Gastroesophageal sphincter (tissue), 4 donors: ENCODE data around the gene ANKS1B. TPM values are rescaled to one million over a fixed set of nuclear protein-coding genes. Genes with fewer than 3 reads are reported as not detected.

Source experiments
- ATAC-seq: fragments of 150-250 bp; one replicate; pipeline ENCODE4 v1.9.1; 2016; ENCODE audit warnings: mild to moderate bottlenecking, moderate library complexity
- H3K27ac ChIP-seq, 4 donors: fragments of 200-600 bp; sonication (generic) in 3 of 4; 1 replicate in 3 of 4; 2 replicates in 1 of 4; pipeline ENCODE4 v1.5.1; 2016 to 2019
- H3K27me3 ChIP-seq: fragments of 200-600 bp; sonication (generic); one replicate; pipeline ENCODE4 v1.5.1; 2019
- H3K36me3 ChIP-seq, 2 donors: fragments of 200-600 bp; sonication (generic); one replicate each; pipeline ENCODE4 v1.5.1; 2019; ENCODE audit warnings: control low read depth in 1 of 2
- H3K4me1 ChIP-seq, 3 donors: fragments of 200-600 bp; sonication (generic); 1 replicate in 2 of 3; 2 replicates in 1 of 3; pipeline ENCODE4 v1.5.1; 2016 to 2019; ENCODE audit warnings: control low read depth in 2 of 3
- H3K4me3 ChIP-seq, 2 donors: fragments of 200-600 bp; sonication (generic); one replicate each; pipeline ENCODE4 v1.5.1; 2019; ENCODE audit warnings: mild to moderate bottlenecking in 1 of 2, moderate library complexity in 1 of 2
- H3K9me3 ChIP-seq, 3 donors: fragments of 200-600 bp; sonication (generic); one replicate each; pipeline ENCODE4 v1.5.1; 2017 to 2019; ENCODE audit warnings: control low read depth in 2 of 3
- CTCF ChIP-seq, 4 experiments: fragments of 200-600 bp in 2 of 4; fragments of 450-650 bp in 2 of 4; sonication (generic) in 1 of 4; IDR thresholded peaks; one replicate each; pipeline ENCODE4 v1.5.1; 2017 to 2019; ENCODE audit warnings: antibody characterized with exemption in 4 of 4, mild to moderate bottlenecking in 2 of 4, moderate library complexity in 2 of 4
- EP300 ChIP-seq: sonication (generic); formaldehyde crosslinking; IDR thresholded peaks from one replicate; pipeline ENCODE4 v1.6.1; 2017; ENCODE audit warnings: antibody characterized with exemption, mild to moderate bottlenecking
- POLR2A ChIP-seq, 2 donors: fragments of 450-650 bp; IDR thresholded peaks; one replicate each; pipeline ENCODE4 v1.6.1; 2017; ENCODE audit warnings: antibody characterized with exemption in 2 of 2, mild to moderate bottlenecking in 2 of 2, moderate library complexity in 1 of 2
- POLR2AphosphoS5 ChIP-seq: sonication (generic); formaldehyde crosslinking; IDR thresholded peaks from one replicate; pipeline ENCODE4 v1.6.1; 2017; ENCODE audit warnings: antibody characterized with exemption
- WGBS, 2 donors: methylation state at CpG; one replicate each; pipeline ENCODE4 v1.1.5; 2018; ENCODE audit warnings: low coverage in 1 of 2; 5-methylcytosine and 5-hydroxymethylcytosine counted together
- total RNA-seq, 4 donors: library from RNA; depleted of rRNA; stranded (reverse); fragments of >200 nt; gene quantifications; one replicate each; pipeline ENCODE4 v1.1.0, GENCODE V29; 2016

ANKS1B gene
- total RNA-seq, 4 donors from 2014 or later, result 9.9 to 31.1 (median 21.4) TPM

- WGBS, 2 donors, result 81 to 89% methylated on average over 4 of the region's 4 CpGs
- H3K27me3 ChIP-seq, result no peaks in the 10 kb centered on the region
- TF ChIP-seq EP300, result no peak
- no peak for TF ChIP-seq CTCF (IDR thresholded peaks at IDR 0.05)
- TF ChIP-seq POLR2AphosphoS5, result no peak
- TF ChIP-seq POLR2A (IDR thresholded peaks at IDR 0.05), result no peak
- H3K36me3 ChIP-seq, result peaks cover 0 to 83% of the 10 kb centered on the region in 2 donors
- H3K4me1 ChIP-seq, result no peaks in the 10 kb centered on the region
- H3K4me3 ChIP-seq, result no peak overlapping the region
- H3K9me3 ChIP-seq, result no peaks in the 10 kb centered on the region
- ATAC-seq, result no peak
- H3K27ac ChIP-seq, result no peak overlapping the region
Observed at GRCh38 chr12:98714426-98714825, 1270.3 kb downstream of the ANKS1B start.

GRCh38 chr12:98709022-98709421, 1275.7 kb downstream of the ANKS1B start:
- Histone ChIP-seq H3K9me3 (no peaks in the 10 kb centered on the region), H3K27ac (no peak overlapping the region), H3K4me3 (no peak overlapping the region), H3K4me1 (no peaks in the 10 kb centered on the region), H3K27me3 (no peaks in the 10 kb centered on the region), H3K36me3 (peaks cover 0 to 67% of the 10 kb centered on the region in 2 donors)
- ATAC-seq, result no peak
- TF ChIP-seq POLR2A (IDR thresholded peaks at IDR 0.05), result no peak
- TF ChIP-seq EP300, result no peak
- WGBS, 2 donors, result 100% methylated on average over 1 of the region's 1 CpG; no CpG with 5 or more reads in 1 of the 2 donors

GRCh38 chr12:98701166-98701565, 1283.6 kb downstream of the ANKS1B start:
- Histone ChIP-seq H3K9me3 (no peaks in the 10 kb centered on the region), H3K36me3 (peaks cover 0 to 7% of the 10 kb centered on the region in 2 donors), H3K4me1 (peaks cover 0 to 26% (median 6%) of the 10 kb centered on the region in 3 donors), H3K4me3 (no peak overlapping the region), H3K27me3 (no peaks in the 10 kb centered on the region), H3K27ac (no peak overlapping the region)
- WGBS, 2 donors, result 8 to 9% methylated on average over 1 of the region's 1 CpG
- TF ChIP-seq CTCF (IDR thresholded peaks at IDR 0.05) (no peak), POLR2AphosphoS5 (no peak), POLR2A (IDR thresholded peaks at IDR 0.05) (no peak), EP300 (no peak)
- ATAC-seq, result no peak

- Histone ChIP-seq H3K4me1 (peaks cover 0 to 26% (median 6%) of the 10 kb centered on the region in 3 donors), H3K4me3 (no peak overlapping the region), H3K27me3 (no peaks in the 10 kb centered on the region), H3K9me3 (no peaks in the 10 kb centered on the region), H3K27ac (peak overlapping the region in 1 of 4 donors; percentile 0), H3K36me3 (peaks cover 0 to 21% of the 10 kb centered on the region in 2 donors)
- no peak for TF ChIP-seq EP300
- no peak for TF ChIP-seq CTCF (IDR thresholded peaks at IDR 0.05)
- no peak for TF ChIP-seq POLR2A (IDR thresholded peaks at IDR 0.05)
- no peak for TF ChIP-seq POLR2AphosphoS5
- ATAC-seq, result peak; percentile 71
- WGBS, 2 donors, result 7 to 26% methylated on average over 3 of the region's 3 CpGs
Observed at GRCh38 chr12:98699586-98699985, 1285.2 kb downstream of the ANKS1B start.

- WGBS, 2 donors, result 24 to 37% methylated on average over 6 of the region's 6 CpGs
- Histone ChIP-seq H3K27ac (peak overlapping the region in 1 of 4 donors; percentile 0), H3K4me3 (no peak overlapping the region), H3K27me3 (no peaks in the 10 kb centered on the region), H3K9me3 (no peaks in the 10 kb centered on the region), H3K4me1 (peaks cover 0 to 26% (median 6%) of the 10 kb centered on the region in 3 donors), H3K36me3 (peaks cover 0 to 21% of the 10 kb centered on the region in 2 donors)
- peak; percentile 66 for ATAC-seq
- TF ChIP-seq POLR2A (IDR thresholded peaks at IDR 0.05) (no peak), CTCF (IDR thresholded peaks at IDR 0.05) (peak; percentile 34 to 62 (median 42)), POLR2AphosphoS5 (no peak), EP300 (no peak)
Observed at GRCh38 chr12:98698603-98699463, 1285.9 kb downstream of the ANKS1B start.
